Stimulated activated CD4-positive, alpha-beta T cell treated with anti-CD3 and anti-CD28 coated beads, Interleukin-4, amount 100 ng/mL, for 48 hours (primary cell): ENCODE measurements around the gene PAGR1.

Experiments
- DNase-seq, 2 donors: peaks; one replicate each; pipeline ENCODE4 v3.0.0-alpha.2; 2020; ENCODE audit warnings: low read depth in 2 of 2

PAGR1 gene

DNA sequence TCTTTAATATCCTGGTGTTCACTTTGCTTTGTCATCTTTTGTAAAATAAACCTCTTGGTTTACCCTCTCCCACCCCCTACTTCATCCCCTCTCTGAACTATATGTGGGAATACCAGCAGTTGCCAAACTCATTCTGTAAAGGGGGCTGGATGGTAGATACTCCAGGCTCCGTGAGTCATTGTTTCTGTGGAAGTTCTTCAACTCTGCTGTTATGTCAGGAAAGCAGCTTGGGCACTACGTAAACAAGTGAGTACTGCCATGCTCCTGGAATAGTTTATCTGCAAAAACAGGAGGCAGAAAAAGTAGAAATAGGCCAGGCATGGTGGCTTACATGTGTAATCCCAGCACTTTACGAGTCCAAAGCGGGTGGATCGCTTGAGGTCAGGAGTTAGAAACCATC lies 21.9 kb downstream of the PAGR1 start:
- DNase-seq: no peak

DNA sequence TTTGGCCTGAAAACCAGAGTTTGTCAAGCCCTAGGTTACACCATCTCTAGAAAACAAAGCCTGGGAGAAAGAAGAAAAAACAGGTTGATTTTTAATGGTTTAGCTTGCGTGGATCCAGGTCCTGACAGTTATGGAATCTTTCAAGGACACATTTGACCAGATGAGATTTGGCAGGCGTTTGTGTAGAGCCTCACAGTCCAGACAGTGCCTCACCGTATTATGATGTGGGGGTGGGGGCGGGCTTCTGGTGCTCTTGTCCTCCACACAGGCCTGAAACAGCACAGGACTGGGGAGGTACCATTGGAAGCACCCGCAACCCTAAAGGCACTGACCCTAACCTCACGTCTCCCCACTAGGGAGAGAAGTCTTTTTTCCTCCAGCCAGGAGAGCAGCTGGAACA lies 23.9 kb downstream of the PAGR1 start:
- no peak for DNase-seq

DNA sequence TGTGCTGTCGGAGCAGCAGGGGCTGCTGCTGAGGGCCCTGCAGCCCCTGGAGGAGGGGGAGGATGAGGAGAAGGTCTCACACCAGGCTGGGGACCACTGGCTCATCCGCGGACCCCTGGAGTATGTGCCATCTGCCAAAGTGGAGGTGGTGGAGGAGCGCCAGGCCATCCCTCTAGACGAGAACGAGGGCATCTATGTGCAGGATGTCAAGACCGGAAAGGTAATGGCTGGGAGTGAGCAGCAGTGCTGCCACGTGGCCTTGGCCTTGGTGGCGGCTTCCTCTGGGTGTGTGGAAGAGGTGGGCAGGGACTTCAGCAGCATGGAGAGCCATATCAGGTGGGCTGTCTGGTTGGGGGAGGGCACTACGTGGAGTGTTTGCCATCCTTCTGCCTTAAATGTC lies 24.3 kb downstream of the PAGR1 start:
- no peak for DNase-seq

DNA sequence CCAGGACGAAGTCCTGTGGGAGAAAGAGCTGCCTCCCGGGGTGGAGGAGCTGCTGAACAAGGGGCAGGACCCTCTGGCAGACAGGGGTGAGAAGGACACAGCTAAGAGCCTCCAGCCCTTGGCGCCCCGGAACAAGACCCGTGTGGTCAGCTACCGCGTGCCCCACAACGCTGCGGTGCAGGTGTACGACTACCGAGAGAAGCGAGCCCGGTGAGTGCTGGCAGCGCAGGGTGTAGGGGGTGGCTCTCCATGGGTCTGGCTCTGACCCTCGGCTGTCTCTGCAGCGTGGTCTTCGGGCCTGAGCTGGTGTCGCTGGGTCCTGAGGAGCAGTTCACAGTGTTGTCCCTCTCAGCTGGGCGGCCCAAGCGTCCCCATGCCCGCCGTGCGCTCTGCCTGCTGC lies 25.7 kb downstream of the PAGR1 start:
- no peak for DNase-seq

DNA sequence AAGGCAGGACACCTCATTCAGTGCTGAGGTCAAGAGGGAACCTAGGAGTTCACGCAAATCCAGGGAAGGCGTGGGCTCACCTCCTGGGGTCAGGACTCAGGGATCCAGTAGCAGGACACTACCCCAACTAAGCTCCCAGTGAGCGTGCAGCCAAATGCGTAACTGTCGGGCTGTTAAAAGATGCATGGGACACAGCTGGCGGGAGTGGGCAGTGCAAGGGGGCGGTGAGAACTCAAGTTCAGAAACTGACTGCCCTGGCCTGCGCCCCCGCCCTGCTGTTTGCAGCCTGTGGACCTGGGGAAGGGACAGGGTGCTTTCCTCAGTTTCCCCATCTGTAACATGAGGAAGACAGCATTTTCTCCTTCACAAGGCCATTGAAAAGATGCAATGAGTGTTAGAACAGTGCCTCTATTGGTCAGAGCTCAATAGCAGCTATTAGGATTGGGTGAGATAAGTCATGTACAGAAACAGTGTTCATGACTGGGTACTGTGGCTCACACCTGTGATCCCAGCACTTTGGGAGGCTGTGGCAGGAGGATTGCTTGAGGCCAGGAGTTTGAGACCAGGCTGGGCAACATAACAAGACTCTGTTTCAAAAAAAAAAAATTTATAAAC lies 26.9 kb downstream of the PAGR1 start:
- DNase-seq: no peak

DNA sequence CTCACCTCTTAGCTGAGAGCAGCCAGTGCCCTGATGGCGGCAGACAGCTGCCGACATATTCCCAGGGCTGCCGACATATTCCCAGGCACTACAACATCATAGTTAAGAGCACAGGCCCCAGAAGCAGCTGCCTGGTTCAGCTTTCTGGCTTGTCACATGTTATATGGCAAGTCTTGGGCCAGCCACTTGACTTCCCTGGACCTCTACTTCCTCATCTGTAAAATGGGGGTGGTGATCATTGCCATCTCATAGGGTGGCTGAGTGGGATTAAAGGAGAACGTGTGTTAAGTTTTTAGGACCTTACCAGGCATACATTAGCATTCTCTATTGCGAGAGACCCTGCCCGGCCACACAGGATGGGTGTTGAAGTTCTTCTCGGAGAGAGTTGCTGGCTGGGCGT lies 28.0 kb downstream of the PAGR1 start:
- no peak for DNase-seq

DNA sequence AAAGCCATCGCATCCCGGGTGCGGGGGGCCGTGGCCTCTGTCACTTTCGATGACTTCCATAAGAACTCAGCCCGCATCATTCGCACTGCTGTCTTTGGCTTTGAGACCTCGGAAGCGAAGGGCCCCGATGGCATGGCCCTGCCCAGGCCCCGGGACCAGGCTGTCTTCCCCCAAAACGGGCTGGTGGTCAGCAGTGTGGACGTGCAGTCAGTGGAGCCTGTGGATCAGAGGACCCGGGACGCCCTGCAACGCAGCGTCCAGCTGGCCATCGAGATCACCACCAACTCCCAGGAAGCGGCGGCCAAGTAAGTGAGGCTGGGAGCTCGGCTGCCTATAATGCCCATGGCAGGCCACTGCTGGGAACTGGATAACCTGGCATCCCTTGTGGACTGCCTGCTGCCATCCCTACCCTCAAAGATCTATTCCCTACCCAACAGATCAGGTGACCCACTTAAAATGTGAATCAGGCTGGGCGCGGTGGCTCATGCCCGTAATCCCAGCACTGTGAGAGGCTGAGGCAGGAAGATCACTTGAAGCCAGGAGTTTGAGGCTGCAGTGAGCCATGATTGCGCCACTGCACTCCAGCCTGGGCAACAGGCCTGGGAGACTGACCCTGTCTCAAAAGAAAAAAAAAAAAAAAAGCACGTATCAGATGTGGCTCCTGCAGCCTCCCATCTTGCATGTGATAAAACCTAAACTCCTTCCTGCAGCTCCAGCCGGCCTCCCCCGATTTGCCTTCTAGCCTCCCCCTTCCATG lies 28.8 kb downstream of the PAGR1 start:
- no peak for DNase-seq

DNA sequence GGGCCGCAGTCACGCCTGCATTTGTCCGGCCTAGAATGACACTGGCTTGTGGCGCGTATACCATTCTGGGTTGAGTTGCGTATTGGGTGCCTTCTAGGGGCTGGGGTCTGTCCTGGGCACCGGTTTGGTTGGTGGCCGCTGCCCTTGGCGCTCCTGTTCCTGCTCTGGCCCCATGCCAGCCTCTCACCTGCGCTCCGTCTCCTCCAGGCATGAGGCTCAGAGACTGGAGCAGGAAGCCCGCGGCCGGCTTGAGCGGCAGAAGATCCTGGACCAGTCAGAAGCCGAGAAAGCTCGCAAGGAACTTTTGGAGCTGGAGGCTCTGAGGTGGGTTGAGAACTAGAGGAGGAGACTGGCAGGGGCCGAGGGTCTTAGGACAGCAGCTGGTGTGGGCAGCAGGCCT lies 29.7 kb downstream of the PAGR1 start:
- DNase-seq: no peak

DNA sequence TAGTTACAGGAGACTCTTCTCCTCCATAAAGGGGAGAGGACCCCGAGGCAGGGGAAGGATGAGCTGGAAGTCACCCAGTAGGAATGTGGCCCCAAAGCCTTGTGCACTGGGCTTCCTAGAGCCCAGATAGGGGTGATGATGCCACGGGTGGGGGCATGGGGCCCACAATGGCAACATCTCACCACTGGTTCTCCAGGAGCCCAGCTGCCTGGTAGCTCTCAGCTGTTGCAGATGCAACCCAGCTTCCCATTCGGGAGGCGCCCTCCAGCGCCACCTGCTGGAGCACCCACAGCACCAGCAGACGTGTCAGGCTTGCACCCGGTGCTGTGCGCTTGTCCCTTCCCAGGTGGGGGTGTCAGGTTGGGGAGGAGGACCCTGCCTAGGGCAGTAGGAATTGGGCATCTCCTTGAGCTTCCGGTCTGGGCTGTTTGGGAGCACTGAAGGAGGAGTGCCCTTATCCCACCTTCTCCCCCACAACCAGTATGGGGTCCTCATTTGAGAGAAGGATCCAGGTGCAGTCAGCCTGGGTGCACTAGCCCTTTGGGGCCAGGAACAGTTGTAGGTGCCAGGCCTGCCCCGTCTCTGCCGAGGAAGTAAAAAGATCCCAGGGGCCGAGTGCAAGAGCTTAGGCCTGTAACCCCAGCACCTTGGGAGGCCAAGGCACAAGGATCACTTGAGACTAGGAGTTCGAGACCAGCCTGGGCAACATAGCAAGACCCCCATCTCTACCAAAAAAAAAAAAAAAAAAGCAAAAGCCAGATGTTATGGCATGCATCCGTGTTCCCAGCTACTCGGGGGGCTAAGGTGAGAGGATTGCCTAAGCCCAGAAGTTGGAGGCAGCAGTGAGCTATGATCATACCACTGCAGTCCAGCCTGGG lies 32.7 kb downstream of the PAGR1 start:
- peak; percentile 75 to 80 for DNase-seq

DNA sequence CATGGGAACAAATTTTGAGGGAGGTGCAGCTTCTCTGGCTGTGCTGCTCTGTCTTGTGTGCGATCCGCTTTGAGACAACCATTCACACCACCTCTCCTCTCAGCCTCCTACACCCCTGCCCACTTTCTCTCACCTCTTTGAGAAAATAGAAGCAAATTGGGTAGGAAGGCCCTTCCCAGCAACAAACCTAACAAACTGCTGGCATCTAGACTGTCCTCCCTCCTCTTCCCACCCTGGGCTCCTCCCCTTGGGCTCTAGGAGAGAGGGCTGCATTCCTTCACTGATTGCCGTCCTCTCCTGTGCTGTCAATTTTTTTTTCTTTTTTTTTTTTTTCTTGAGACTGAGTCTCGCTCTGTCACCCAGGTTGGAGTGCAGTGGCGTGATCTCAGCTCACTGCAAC lies 33.6 kb downstream of the PAGR1 start:
- no peak for DNase-seq

DNA sequence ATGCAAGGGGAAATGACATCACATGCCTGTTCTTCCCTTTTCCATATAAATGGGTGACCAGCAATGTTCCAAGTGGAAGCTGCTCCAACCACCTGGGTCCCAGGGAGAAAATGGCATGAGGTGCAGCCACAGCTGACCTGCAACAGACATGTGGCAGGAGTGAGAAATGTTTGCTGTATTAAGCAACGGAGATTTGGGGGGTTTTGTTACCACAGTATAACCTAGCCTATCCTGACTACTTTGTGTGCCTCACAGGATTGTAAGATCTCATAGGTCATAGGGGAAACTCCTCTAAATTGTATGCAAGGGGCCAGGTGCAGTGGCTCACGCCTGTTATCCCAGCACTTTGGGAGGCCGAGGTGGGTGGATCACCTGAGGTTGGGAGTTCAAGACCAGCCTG lies 35.0 kb downstream of the PAGR1 start:
- DNase-seq: no peak

DNA sequence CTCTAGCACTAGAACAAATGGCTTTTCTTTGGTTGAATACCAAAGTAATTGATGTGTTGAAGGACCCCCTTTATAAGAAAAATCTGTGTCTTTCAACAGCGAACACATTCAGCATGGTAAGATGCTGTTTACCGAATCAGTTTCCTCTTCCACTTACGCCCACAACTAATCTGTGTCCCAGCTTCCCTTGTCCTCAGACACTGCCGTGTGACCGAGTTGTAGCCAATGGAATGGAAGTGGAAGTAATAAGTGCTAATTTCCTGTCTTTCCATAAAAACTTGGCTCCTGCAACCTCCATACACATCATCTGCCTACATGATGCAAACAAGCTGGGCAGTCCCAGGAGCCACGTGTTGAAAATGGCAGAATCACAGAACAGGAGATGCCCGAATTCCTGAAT lies 36.7 kb downstream of the PAGR1 start:
- no peak for DNase-seq

DNA sequence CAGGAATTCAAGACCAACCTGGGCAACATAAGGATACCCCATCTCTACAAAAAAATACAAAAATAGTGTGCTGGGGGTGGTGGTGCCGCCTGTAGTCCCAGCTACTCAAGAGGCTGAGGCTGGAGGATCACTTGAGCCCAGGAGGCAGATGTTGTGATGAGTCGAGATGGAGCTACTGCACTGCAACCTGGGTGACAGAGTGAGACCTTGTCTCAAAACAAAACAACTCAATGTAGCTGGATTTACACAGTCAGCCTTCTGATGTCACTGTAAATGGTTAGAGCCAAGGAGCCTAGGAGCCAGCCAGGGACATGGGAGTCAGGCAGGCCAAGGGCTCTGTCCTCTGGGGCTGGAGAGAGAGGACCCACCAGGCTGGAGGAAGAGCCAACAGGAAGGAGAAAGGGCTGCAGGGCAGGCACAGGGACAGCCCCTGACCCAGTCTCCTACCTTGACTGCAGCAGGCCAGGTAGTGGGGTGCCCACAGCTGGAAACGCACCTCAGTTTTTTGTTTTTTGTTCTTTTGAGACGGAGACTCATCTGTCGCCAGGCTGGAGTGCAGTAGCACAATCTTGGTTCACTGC lies 38.7 kb downstream of the PAGR1 start:
- DNase-seq: no peak

DNA sequence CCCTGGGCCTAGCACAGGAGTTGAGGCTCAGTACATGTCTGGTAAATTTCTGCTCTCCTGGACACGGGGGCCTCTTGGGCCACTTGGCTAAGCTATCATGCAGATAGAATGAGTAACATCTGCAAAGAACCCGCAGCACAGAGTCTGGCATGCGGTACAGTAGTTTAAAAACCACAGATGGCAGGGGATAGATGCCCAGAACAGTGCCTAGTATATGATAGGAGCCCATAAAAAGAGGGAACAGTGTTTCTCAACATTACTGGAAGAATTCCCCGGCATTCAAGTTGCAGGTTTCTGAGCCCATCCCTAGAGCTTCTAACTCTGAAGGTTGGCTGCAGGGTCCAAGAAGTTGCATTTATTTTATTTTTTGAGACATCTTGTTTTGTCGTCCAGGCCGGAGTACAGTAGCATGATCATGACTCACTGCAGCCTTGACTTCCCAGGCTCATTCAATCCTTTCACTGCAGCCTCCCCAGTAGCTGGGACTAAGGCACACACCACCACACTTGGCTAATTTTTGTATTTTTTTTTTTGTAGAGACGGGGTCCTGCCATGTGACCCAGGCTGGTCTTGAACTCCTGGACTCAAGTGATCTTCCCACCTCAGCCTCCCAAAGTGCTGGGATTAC lies 41.3 kb downstream of the PAGR1 start:
- DNase-seq: no peak

DNA sequence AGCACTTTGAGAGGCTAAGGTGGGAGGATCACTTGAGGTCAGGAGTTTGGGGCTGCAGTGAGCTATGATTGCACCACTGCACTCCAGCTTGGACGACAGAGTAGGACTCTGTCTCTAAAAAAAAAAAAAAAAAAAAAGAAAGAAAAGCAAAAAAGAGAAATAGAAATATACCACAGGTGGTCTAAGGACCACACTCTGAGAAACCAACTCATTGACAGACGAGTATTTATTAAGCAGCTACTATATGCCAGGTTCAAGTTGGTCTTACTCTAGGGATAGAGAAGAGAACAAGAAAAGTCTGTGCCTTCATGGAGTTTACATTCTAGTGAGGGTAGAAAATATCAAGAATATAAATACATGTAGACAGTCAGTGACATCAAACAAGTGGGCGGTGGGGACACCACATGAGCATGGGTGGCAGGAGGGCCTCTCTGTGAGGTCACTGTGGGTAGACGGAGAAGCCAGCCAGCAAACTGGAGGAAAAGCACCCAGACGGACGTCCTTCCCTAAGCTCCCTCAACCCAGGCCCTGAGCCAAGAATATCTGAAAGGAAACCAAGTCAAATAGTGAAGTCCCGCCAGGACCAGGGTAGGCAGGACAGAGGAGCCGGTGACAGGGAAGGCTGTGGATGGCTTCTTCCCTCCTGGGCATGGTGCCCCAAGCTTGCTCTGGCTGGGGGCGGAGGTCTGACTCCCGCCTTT lies 42.3 kb downstream of the PAGR1 start:
- no peak for DNase-seq

DNA sequence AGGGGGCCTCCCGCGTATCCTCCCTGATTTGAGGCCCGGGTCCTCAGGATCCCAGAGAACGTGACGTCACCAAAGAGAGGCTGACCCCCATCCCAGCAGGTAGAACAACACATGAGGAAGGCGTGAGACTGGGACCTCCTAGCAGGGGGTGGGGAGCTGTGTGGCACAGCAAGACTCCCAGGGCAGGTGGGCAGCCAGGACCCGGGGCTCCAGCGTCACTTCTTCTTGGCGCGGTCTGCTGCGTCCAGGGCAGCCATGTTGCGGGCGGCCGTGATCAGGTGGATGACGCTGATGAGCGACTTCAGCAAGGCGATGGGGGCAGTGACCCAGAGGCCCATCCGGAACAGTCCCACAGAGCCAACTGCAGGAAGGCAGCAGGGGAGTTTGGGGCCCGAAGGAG lies 43.0 kb downstream of the PAGR1 start:
- no peak for DNase-seq

DNA sequence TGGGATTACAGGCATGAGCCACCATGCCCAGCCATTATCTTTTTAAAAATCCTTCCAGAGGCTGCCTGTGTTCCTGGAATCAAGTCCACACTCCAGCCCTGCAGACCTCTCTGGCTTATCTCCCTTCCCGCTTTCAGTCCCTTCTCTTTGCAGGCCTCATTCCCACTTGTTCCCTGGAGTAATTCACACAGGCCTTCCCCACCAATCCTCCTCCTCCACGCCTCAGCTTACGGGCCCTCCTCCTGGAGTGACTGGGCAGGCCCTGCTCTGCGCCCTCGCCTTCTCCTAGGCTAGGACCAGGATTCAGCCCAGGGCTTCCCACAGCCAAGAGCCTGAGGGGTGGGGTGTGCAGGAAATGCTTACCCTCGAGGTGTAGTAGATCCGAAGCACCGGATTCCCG lies 44.3 kb downstream of the PAGR1 start:
- no peak for DNase-seq

DNA sequence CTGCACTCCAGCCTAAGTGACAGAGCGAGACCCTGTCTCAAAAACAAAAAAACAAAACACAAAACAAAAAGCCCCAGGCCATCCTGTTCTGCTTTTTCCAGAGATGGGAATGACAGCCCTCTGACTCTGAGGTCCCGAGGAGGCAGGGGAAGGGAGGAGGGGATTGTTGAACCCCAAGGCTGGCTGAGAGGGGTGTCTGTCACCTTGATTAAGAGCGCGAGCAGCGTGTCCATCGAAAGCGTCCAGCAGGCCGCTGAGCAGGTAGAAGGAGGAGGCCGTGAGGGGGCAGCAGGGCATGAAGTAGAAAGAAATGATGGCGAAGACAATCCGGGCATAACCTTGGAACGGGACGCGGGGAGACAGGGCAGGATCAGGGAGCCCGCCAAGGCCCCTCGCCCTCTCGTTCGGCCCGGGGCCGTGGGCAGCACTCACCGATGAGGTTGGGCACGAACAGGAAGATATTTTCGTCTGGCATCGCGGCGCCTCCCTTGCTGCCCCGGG lies 46.5 kb downstream of the PAGR1 start:
- no peak for DNase-seq

DNA sequence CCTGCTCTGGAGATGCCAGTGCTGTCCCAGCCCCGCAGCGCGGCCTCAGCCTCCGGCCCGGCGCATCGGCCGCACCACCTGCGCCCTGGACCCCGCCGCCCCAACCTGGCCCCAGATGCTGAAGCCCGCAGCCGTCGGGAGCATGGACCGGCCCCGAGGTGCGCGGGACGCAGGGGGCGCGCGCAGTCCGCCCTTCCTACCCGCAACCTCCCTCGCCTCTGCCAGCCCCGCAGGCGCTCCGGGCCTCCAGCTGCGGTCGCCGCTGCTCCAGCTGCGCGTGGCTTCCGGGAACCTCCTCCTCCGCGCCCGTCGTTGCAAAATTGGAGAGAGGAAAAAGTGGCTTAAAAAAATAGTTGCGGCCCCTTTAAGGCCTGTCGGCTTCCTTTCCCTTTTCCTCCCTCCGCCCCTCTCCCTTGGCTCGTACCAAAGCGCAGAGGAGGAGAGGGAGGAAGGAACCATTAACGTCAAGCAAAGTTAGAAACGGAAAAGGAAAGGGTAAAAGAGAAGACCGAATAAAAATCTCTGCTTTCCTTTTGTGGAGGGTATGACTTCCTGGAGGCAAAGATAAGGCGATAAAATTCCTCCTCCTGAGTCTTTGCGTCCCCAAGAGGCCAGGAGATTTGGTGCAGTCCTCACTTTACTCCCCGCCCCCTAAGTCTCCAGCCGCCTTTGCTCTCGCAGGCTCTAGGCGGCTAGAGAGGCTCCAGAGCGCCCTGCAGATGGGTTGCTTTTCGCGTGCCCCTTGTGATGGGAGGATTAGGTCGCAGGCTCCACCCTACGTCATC lies 47.1 kb downstream of the PAGR1 start, which contains the start of gene CDIPT:
Gene CDIPT (minus strand): TSS at position 343 of the 785 bp plus-strand sequence. CDS start 369 bp downstream, outside the sequence.
- DNase-seq: peak; percentile 87 to 90

DNA sequence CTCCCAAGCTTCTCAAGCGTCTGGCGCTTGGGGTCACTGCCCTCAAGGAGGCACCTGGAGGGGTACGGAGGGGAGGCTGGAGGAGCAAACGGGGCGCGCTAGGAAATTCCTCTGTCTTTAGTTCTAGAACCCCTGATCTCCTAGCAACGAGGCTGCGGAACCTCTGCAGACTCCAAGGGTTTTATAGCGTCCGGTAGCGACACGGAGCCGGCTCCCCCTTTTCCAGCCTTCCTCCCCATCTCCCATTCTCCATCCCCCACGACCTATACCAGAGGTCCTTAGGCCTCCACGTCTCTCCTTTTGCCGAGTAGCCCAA lies 47.7 kb downstream of the PAGR1 start:
- no peak for DNase-seq
